Left renal pelvis (tissue), 4 donors: ENCODE measurements around the gene FBXO11. TPM values are rescaled to one million over a fixed set of nuclear protein-coding genes. Genes with fewer than 3 reads are reported as not detected.
"Not testable (repeated sequence)": the region's sequence is repeated elsewhere in the genome, so short reads cannot be mapped to it uniquely, and the experiment has no call there.

Source experiments
- DNase-seq, 4 donors: peaks; one replicate each; pipeline ENCODE4 v3.0.0-alpha.2; 2013; ENCODE audit warnings: low read depth in 4 of 4, low spot score in 3 of 4
- polyA plus RNA-seq, 4 donors: library from polyadenylated mRNA; unstranded; fragments of 120-200 nt; gene quantifications; one replicate each; pipeline ENCODE4 v1.2.1, GENCODE V29; 2013; ENCODE audit not compliant: insufficient read length in 4 of 4

FBXO11 gene
- polyA plus RNA-seq, 4 donors: 82.1 to 90.4 (median 85.9) TPM

- no peak for DNase-seq
These were observed 6.1 kb downstream of the FBXO11 start for GRCh38 chr2:47899915-47900816.

GRCh38 chr2:47897883-47898731 lies 8.2 kb downstream of the FBXO11 start:
- DNase-seq: no peak

- DNase-seq: not testable (repeated sequence)
These were observed 9.0 kb downstream of the FBXO11 start for GRCh38 chr2:47897191-47897882.

GRCh38 chr2:47896450-47896968 lies 9.8 kb downstream of the FBXO11 start:
- DNase-seq: no peak

- DNase-seq: no peak
These were observed 12.5 kb downstream of the FBXO11 start for GRCh38 chr2:47893771-47894170.

GRCh38 chr2:47892338-47892730 lies 14.0 kb downstream of the FBXO11 start:
- no peak for DNase-seq

- DNase-seq: no peak
These were observed 14.6 kb downstream of the FBXO11 start for GRCh38 chr2:47891369-47892337.

GRCh38 chr2:47890711-47891368 lies 15.5 kb downstream of the FBXO11 start:
- DNase-seq: no peak

GRCh38 chr2:47888581-47889280 lies 17.6 kb downstream of the FBXO11 start:
- DNase-seq: no peak

- DNase-seq: no peak
These were observed 29.4 kb downstream of the FBXO11 start for GRCh38 chr2:47876912-47877311.

GRCh38 chr2:47872941-47873340 lies 33.4 kb downstream of the FBXO11 start:
- no peak for DNase-seq

GRCh38 chr2:47870641-47871540 lies 35.4 kb downstream of the FBXO11 start:
- DNase-seq: no peak

GRCh38 chr2:47869859-47870595 lies 36.3 kb downstream of the FBXO11 start:
- no peak for DNase-seq

- DNase-seq: no peak
These were observed 37.5 kb downstream of the FBXO11 start for GRCh38 chr2:47868611-47869352.

GRCh38 chr2:47867205-47867604 lies 39.1 kb downstream of the FBXO11 start:
- DNase-seq: peak in 3 of 4 donors; percentile 12 to 14 (median 14)

- DNase-seq: no peak
These were observed 41.7 kb downstream of the FBXO11 start for GRCh38 chr2:47864566-47864965.
